Dermis lymphatic vessel endothelial cell (primary cell): Measurements from ENCODE around the gene SHISA7. TPM values are rescaled to one million over a fixed set of nuclear protein-coding genes. Genes with fewer than 3 reads are reported as not detected.

Experiments
- total RNA-seq: library from RNA; depleted of rRNA; stranded (reverse); fragments of >200 nt; gene quantifications from 2 replicates; pipeline ENCODE4 v1.2.1, GENCODE V29; 2014

Gene SHISA7
- total RNA-seq: not detected in 2 replicates

DNA sequence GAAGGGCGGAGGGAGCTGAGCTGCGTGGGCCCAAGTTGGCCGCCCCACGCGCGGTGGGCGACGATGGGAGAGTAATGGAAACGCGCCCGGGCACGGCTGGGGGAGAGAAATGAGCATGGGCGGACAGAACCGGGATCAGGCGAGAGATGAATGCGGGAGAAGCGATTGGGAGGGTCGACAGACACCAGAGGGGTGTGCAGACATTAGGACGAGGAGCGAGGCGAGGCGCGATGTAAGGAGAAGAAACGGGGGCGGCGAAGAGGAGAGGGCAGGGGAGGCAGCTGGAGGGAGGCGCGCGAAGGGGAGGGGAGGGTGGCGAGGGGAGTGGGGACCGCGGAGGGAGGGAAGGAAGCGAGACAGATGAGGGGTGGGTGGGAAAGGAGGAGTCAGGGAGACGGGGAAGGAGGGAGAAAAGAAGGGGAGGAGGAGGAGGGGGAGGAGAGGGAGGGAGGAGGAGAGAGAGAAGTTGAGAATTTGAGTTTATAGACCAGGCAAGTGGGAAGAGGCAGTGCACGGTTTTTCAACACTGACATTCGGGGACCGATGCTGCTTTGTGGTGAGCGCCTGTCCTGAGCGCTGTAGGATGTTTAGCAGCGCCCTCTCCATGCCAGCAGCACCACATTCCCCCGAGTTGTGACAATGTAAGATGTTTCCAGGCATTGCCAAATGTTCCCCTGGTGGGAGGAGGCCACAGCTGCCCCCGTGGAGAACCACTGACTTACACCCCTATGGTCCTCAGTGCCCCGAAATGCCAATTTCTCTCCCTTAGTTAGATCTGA, at the start of gene SHISA7:
Gene SHISA7, minus strand, starts transcription at position 256 of the 779 bp plus-strand sequence. CDS start 437 bp downstream, outside the sequence.

DNA sequence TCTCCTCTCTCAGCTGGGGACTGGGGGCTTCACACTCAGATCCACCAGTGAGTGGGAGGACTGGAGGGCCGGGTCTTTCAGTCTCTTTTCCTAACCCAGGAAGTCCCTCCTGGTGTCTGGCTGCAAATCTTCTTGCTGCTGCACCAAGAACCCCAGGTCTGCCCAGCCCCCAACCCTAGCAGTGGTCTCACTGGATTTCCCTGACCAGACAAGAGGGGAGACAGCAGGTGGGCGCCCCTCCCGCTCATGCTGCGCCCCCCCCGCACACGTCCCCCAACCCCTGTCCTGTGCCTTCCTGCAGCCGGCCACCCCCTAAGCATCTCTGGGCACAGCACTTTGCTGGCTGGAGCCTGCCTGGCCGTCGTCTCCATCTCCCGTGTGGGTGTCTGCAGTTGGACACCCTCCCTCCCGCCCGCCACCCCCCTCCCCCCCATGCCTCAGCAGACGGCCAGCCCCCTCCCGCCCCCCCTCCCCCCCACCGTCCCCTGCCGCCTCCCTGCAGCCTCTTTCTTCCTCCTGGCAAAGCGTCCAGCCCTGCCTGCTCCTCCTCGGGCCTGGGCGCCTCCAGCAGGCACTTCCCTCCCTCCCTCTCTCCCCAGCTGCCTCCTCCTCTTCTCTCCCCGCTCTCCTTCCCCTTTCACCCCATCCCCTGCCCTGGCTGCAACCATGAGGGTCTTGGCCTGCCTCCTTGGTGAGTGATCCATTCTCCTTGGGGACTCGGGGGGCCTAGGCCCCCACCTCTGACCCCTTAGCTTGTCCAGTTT, 45.0 kb upstream of the SHISA7 start, which contains the start of gene SSC5D:
Gene SSC5D, plus strand, starts transcription at position 513 of the 764 bp plus-strand sequence. Its CDS starts 154 bp downstream, at position 667.

DNA sequence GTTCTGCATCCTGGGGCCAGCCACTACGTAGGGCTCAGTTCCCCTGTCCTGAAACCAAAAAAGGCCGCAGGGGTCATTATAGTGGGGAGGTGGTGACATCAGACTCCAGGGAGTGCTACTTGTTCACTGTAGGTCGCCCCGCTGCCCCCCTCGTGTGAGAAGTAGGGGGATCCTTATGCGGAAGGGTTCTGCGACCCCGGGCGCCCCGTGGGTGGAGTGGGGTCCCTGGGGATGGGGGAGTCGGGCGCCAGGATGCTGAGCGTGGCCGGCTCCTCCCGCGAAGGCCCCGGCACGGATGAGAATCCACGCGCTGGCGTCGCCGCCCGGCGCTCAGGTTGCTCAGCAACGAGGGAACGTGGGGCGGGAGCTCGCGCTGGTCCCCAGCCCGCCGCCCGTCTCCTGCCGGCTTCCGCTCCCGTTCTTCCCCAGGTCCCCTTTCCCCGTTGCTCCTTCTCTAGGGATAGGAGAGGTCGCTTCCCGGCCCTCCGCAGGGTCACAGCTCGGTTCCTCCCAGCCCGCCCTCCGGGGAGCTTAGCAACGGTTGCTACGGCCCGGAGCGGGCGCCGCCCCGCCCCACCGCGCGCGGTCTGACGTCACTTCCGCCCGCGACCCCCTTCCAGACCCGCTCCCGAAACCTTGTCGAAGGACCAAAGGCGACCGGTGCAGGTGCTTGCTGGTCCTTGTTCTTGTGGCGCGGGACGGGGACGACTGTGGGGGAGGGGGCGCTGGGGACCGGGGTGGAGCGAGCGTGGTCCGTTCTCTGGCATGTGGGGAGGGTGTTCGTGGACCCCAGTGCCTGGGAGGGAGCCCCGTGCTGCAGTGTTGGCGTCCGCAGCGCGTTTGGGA, 41.7 kb upstream of the SHISA7 start, which contains the start of gene NAT14:
Gene NAT14, plus strand, starts transcription at position 596 of the 846 bp plus-strand sequence. CDS start 521 bp downstream, outside the sequence.

DNA sequence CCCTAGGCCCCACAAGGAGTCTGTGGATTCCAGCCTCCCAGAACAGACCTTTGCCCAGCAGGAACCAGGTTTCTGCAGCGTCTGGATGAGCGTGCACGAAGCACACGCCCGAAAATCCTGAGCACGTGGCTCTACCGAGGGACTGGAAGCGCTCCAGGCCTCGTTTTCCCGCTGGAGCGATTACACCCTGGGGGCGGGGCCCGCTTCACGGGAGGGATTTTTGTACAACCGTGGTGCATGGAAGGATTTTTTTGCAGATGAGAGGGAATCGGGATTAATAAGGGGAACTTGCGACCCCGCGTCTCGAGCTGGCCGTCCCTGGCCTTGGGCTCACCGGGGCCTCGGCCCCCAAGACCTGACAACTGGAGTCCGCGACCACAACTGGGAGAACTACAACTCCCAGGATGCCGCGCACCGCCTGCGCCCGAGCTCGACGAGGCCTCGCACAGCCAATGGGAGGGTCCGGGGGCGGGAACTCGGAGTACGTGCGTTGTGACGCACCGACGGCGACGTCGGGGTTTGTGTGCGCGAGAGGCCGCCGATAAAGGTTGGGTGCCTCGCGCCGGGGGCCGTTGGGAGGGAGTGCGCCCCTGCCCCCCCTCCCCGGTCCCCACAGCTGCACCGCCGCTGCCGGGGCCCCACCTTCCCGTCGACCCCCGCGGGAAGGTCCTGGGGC, 33.1 kb upstream of the SHISA7 start, which contains the start of gene ZNF628:
Gene ZNF628, plus strand, starts transcription at position 518 of the 676 bp plus-strand sequence. CDS start 3,294 bp downstream, outside the sequence.

DNA sequence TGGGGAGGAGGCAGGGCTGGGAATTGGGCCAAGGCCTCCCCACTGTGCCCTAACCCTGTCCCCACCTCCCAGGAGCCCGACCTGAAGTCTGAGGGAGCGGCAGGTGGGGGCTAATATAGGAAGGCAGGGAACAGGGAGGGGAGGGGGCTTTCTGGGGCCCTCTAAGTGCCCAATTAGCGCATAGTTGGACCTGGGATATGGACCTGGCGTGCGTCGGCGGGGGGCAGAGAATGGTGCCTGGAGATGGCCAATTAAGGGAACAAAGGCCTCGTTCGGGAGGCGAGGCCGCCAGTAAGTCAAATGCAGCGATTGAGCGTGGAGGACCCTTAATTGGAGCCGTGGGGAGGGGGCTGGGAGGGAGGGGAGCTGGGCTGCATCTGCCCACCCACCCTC, 21.6 kb upstream of the SHISA7 start, which contains the start of gene C19orf85:
Gene C19orf85, minus strand, starts transcription at position 90 of the 393 bp plus-strand sequence. CDS start 197 bp downstream, outside the sequence.

DNA sequence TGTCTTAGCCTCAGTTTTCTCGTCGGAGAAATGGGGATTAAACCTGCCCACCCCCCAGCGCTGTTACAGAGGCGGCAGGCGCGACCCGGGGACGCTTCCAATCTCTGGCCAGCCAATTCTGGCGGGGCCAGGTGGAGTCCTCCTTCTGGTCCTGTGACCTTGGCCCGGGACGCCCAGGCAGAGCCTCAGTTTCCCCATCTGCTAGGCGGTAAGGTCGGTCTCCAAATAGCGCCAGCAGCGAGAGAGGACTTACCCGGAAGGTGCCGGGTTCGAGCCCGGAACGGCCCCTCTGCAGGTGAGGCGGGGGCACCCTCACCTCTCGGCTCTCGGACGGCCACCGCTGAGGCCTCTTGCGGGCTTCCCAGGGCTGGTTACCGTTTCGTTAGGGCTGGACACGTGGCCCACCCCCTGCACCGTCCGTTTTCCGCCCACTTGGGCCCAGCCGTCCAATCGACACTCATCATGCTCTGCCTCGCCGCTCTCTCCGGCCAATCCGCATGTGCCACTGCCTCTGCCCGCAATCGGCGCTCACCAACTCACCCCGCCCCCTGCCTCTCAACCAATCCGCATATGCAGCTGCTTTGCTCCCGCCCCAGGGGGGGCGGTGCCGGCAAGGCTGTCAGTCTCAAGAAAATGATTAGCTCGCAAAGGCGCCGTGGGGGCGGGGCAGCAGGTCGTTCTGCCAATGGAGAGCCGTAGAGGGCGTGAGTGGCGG, 18.3 kb upstream of the SHISA7 start, which contains the start of gene ISOC2:
Gene ISOC2, minus strand, starts transcription at position 384 of the 715 bp plus-strand sequence. CDS start 5,156 bp downstream, outside the sequence.

DNA sequence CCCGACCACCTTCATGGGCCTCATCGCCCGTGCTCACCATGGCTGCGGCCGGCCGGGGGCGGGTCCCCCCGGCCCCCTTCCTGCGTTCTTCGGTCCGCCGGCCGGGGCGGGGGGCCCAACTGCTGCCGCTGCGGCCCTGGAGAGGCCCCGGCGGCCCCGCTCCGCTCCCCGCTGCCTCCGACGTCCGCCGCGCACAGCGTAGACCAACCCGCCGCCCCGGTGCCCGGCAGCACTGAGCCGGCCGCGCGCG, 35.6 kb downstream of the SHISA7 start, which contains the start of gene UBE2S:
Gene UBE2S, minus strand, starts transcription at position 239 of the 250 bp plus-strand sequence. Its CDS starts 199 bp downstream, at position 40.

DNA sequence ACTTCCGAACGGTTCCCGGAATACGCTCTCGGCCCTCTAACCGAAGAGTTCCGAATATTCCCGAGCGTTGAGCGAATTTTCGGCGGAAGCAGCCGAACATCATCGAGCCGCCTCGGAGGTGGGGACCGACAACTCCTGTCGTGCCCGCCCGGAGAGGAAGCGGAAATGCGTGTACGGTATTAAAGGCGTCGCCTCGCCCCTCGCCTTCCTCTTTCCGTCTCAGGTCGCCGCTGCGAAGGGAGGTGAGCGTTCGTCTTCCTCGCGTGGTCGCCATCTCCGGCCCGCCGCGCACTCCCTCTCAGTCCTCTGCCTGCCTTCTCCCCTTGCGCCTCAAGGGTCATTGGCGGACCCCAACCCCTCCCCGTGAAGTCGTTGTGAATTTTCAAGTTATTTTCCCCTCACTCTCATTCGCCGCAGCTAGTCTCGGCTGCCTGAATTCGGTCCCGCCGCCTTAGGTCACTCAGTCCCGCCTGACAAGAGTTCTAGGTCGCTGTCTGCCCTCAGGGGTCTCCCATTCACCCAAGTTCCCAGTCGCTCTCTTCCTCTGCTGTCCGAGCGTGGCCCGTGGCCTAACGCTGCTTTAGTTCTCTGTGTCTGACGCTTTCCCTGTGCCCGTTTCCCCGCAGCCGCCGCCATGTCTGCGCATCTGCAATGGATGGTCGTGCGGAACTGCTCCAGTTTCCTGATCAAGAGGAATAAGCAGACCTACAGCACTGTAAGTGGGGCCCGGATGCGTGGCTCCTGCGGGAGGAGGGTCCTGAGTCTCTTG, 57.2 kb downstream of the SHISA7 start, which contains the start of gene RPL28:
Gene RPL28, plus strand, starts transcription at position 209 of the 769 bp plus-strand sequence. Its CDS starts 426 bp downstream, at position 635.

DNA sequence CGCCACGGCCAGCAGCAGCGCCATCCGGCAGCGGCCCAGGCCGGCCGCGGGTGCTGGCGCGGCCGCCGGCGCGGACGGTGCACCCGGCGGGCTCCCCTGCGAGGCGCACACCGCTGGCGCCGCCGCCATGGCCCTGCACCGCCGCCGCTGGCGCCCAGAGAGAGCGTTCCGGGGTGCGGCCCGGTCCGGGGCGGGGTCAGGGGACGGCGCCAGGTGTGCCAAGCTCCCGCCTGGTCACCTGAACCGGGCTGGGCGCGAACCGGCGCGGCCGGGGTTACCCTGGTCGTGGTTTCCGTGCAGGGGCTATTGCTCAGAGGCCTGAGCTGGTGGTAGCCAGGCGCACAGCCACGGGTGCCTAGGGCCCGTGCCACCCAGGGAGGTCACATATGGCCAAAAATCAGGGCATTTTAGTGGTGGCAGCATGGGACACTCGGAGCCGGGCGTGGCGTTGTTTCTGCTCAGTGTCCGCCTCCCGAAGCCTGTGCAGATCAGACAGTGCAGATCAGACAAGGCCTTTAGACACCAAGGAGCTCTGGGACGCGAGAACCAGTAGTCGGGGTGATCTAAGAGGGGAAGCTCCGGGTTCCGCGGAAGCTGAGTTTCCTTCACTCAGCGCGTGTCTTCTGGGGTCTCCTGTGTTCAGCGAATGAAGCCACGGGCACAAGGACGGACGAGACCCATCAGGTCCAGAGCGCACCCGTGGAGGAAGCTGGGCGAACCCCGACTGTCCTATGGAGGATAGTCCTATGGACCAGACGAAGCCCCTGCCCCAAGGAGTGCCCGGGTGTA, 58.8 kb downstream of the SHISA7 start, which contains the start of gene TMEM238:
Gene TMEM238, minus strand, starts transcription at position 162 of the 789 bp plus-strand sequence. Its CDS starts 33 bp downstream, at position 129.

Other genes with a start within 250 kb of the SHISA7 start
- 0.09 and 0.33 TPM in 2 replicates for gene PTPRH, start 233.8 kb downstream of the SHISA7 start, total RNA-seq
- gene TMEM86B, start 214.5 kb downstream of the SHISA7 start, total RNA-seq: 0.33 and 1.0 TPM in 2 replicates
- 16.4 and 18.0 TPM in 2 replicates for gene PPP6R1, start 184.3 kb downstream of the SHISA7 start, total RNA-seq
- gene HSPBP1, start 163.2 kb downstream of the SHISA7 start, total RNA-seq: 18.6 and 19.6 TPM in 2 replicates
- gene BRSK1, start 159.3 kb downstream of the SHISA7 start, total RNA-seq: 0.65 and 0.77 TPM in 2 replicates
- gene TMEM150B, start 118.0 kb downstream of the SHISA7 start, total RNA-seq: not detected in 2 replicates
- gene KMT5C, start 103.4 kb downstream of the SHISA7 start, total RNA-seq: 3.2 and 3.3 TPM in 2 replicates
- not detected in 2 replicates for gene COX6B2, start 88.6 kb downstream of the SHISA7 start, total RNA-seq
- gene GARIN5B, start 80.0 kb downstream of the SHISA7 start, total RNA-seq: not detected in 2 replicates
- gene IL11, start 72.8 kb downstream of the SHISA7 start, total RNA-seq: 0.33 TPM in 1 of 2 replicates, not detected in the other
- not detected in 2 replicates for gene TMEM190, start 66.5 kb downstream of the SHISA7 start, total RNA-seq
- gene TMEM238, start 59.0 kb downstream of the SHISA7 start, total RNA-seq: 0.17 and 0.22 TPM in 2 replicates
- gene RPL28, start 57.4 kb downstream of the SHISA7 start, total RNA-seq: 177 and 193 TPM in 2 replicates
- gene UBE2S, start 35.5 kb downstream of the SHISA7 start, total RNA-seq: 23.0 and 32.1 TPM in 2 replicates
- gene ISOC2, start 18.3 kb upstream of the SHISA7 start, total RNA-seq: 55.3 and 66.8 TPM in 2 replicates
- not detected in 2 replicates for gene C19orf85, start 21.5 kb upstream of the SHISA7 start, total RNA-seq
- gene ZNF628, start 33.3 kb upstream of the SHISA7 start, total RNA-seq: 0.43 and 0.76 TPM in 2 replicates
- 7.9 and 8.8 TPM in 2 replicates for gene NAT14, start 41.9 kb upstream of the SHISA7 start, total RNA-seq
- under 0.01 TPM in 2 replicates for gene SSC5D, start 45.1 kb upstream of the SHISA7 start, total RNA-seq
- not detected in 2 replicates for gene SBK2, start 93.8 kb upstream of the SHISA7 start, total RNA-seq
- gene SBK3, start 102.2 kb upstream of the SHISA7 start, total RNA-seq: 0.22 and 0.26 TPM in 2 replicates
- gene ZNF579, start 137.5 kb upstream of the SHISA7 start, total RNA-seq: 1.8 and 2.4 TPM in 2 replicates
- gene FIZ1, start 156.2 kb upstream of the SHISA7 start, total RNA-seq: 2.2 and 2.7 TPM in 2 replicates
- gene ZNF524, start 157.0 kb upstream of the SHISA7 start, total RNA-seq: 7.9 and 11.4 TPM in 2 replicates
- 0.54 and 0.60 TPM in 2 replicates for gene ZNF865, start 162.3 kb upstream of the SHISA7 start, total RNA-seq
- 4.4 and 4.5 TPM in 2 replicates for gene ZNF784, start 181.3 kb upstream of the SHISA7 start, total RNA-seq
- gene ZNF580, start 197.7 kb upstream of the SHISA7 start, total RNA-seq: 1.5 and 2.1 TPM in 2 replicates
- 21.8 and 23.7 TPM in 2 replicates for gene ZNF581, start 200.3 kb upstream of the SHISA7 start, total RNA-seq
- gene CCDC106, start 204.9 kb upstream of the SHISA7 start, total RNA-seq: 5.5 and 7.9 TPM in 2 replicates
- gene U2AF2, start 211.7 kb upstream of the SHISA7 start, total RNA-seq: 60.8 and 71.1 TPM in 2 replicates
- 36.2 and 57.0 TPM in 2 replicates for gene EPN1, start 231.9 kb upstream of the SHISA7 start, total RNA-seq